ENCODE data around the gene NMU.
"Not testable (repeated sequence)": the region's sequence is repeated elsewhere in the genome, so short reads cannot be mapped to it uniquely, and the experiment has no call there.

The NMU gene

DNA sequence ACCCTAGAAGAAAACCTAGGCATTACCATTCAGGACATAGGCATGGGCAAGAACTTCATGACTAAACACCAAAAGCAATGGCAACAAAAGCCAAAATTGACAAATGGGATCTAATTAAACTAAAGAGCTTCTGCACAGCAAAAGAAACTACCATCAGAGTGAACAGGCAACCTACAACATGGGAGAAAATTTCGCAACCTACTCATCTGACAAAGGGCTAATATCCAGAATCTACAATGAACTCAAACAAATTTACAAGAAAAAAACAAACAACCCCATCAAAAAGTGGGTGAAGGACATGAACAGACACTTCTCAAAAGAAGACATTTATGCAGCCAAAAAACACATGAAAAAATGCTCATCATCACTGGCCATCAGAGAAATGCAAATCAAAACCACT is 12.0 kb downstream of the NMU start:
- DNase-seq (ENCODE audit: low spot score): not testable (repeated sequence)

- DNase-seq (ENCODE audit: low spot score): no peak
Observed at GRCh38 chr4:55618546-55619143, 17.5 kb downstream of the NMU start.

DNA sequence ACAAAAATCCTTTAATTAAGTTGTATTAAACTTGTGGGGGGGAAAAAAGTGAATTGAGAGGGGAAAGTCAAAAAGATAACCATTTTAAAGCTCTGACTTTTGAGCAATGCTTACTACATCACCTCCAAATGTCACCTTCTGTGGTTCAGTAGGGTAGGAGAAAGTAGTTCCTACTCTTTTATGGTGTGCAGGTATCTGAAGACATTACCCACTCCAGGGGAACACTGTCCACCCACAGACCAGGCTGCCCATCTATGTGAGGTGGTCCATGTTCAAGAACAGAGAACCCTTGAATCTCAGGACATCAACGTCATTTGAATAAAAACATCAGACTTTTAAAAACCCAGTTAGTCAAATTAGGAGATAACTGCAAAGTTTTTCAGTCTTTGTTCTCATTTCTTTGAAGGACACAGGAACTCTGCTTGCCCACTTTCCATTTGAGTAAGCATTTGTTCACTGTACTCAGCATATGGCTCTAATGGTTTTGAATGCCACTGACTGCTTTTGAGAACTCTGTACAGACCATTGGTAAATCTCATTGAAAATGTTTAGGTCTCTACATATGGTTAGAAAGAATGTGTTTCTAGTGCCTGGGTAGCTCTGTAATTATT is 18.4 kb downstream of the NMU start:
- no peak for DNase-seq (ENCODE audit: low spot score)

DNA sequence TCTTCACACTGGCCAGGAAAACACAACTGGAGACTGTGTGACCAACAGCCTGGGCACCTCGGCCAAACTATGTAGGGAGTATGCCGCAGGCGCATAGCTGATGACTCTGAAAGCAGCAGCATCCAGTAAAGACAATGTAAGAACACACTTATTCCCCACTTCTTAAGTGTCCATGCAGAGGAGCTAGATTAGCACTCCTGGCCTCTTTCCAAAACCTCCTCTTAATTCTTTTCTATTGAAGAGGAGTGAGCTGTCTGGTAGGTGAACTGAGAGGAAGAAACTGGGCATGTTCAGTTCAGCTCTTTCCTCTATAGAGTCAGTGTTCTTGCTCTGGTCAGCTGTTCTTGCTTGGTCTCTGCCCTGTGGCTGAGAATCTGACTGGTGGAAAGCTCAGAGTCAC is 21.1 kb downstream of the NMU start:
- DNase-seq (ENCODE audit: low spot score): no peak

- no peak for DNase-seq (ENCODE audit: low spot score)
Observed at GRCh38 chr4:55613621-55614020, 22.5 kb downstream of the NMU start.

DNA sequence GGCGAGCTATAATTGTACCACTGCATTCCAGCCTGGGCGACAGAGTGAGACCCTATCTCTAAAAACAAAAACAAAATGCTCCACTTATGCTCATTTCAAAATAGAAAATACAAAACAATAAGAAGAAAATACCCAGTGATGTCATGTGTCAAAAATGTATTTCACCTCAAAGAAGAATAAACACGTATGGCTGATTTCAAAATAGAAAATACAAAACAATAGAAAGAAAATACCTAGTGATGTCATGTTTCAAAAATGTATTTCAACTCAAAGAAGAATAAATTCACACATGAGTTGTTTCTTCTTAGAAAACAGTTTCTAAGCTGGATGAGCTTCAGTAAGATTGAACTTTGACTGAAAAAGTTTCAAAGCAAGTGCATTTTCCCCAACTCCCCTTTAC is 23.8 kb downstream of the NMU start:
- DNase-seq (ENCODE audit: low spot score): no peak

DNA sequence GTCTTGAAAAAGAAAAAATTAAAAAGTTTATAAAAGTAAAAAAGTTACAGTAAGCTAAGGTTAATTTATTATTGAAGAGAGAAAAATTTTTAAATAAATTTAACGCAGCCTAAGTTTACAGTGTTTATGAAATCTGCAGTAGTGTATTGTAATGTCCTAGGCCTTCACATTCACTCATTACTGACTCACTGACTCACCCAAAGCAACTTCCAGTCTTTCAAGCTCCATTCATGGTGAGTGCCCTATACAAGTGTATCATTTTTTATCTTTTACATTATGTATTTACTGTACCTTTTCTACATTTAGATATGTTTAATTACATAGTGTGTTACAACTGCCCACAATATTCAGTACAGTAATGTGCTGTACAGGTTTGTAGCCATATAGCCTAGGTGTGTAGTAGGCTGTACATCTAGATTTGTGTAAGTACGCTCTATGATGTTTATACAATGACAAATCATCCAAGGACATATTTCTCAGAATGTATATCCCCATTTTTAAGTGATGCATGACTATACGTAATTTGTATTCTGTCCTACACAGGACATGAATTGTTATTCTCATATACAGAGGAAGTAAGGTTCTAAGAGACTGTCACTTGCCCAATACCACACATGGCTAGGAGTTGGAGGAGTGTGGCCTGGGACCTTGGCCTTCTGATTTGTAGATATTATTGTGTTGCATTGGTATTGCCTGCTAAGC is 24.6 kb downstream of the NMU start:
- no peak for DNase-seq (ENCODE audit: low spot score)

DNA sequence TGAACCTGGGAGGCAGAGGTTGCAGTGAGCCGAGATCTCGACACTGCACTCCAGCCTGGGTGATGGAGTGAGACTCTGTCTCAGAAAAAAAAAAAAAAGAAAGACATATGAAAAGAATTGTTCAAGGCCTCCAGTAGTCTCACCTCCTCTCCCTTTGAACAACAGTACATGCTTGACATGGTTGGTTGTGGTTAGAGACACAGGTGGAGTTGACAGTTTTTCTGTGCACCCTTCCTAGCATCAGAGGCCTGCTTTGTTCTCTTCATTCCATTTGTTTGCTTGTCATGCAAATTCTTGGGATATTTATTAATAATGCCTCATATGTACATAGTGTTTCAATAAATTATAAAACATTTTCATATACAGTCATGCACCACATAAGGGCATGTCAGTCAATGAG is 25.7 kb downstream of the NMU start:
- DNase-seq (ENCODE audit: low spot score): no peak

GRCh38 chr4:55609393-55609866 is 26.7 kb downstream of the NMU start:
- DNase-seq (ENCODE audit: low spot score): no peak

GRCh38 chr4:55608591-55608990 is 27.5 kb downstream of the NMU start:
- DNase-seq (ENCODE audit: low spot score): no peak

DNA sequence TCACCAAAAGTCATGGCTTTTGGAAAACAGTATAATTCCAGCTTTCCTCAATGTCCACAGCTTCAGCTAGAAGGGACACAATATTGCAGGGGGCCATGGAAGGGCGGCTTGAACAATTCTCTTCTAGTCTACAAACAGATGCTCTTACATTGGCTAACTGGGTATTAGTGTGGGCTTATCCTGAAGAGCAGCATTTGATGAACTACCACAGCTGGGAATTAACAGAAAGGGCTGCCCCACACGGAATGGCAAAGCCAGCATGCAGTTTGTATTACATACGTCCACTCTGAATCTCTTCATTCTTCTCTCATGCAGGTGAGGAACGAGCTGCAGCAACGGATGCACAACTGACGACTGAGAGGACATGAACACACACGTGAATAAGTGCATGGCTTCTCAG is 31.1 kb downstream of the NMU start:
- DNase-seq (ENCODE audit: low spot score): no peak

DNA sequence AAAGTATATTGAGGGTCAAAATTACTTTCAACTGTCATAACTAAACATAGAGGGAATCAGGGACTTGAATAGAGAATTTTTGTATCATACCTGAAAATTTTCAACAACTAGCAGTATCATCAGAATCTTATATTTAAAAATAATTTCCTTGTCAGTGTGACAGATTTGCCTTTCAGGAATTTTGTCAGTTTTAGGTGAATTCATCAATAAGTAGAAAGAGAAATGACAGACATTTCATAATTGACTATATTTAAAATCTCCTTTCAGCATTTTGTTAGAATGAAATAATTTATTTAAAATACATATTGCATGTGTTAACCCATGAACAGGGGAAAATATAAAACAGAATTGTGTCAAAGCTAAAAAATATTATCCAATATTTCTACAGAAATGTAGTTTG is 35.5 kb downstream of the NMU start:
- no peak for DNase-seq (ENCODE audit: low spot score)

DNA sequence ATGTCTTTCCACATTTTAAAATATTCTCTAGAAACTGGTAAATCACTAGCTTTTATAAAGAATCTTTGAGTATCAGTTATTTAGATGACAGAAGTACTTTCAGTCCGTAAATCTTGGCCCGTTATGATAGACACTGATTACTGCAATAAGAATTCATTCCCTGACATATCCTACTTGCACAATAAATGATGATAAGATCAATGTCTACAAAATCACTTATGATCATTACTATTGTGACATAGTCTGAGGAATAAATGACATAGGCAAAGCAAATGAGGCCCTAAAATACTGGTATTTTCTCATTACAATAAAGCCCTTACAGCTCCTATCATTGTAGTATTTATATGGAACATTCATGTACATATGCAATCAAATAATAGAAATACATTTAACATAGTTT is 37.5 kb downstream of the NMU start:
- DNase-seq (ENCODE audit: low spot score): no peak

DNA sequence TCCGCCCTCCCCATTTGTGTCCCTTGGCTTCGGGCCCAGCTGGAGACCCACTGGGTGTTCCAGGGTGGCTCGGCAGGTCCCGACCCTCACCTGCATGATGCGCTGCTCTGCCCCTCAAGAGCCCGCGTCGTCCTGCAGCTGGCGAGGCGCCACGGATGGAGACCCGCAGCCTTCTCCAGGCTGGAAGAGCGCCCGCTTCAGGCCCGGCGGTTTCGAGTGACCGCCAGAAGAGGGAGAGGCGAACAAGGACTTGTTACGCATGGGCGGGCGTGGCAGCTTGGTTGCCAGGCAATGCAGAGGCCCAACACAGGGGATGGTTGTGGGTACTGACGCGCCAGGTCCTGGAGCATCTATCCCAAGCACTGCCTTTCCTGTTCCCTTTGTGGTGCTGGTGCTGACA is 44.1 kb downstream of the NMU start, which contains the start of gene PDCL2:
Gene PDCL2, minus strand, starts transcription at position 232 of the 400 bp plus-strand sequence. Its CDS starts 136 bp downstream, at position 96.
- no peak for DNase-seq (ENCODE audit: low spot score)

DNA sequence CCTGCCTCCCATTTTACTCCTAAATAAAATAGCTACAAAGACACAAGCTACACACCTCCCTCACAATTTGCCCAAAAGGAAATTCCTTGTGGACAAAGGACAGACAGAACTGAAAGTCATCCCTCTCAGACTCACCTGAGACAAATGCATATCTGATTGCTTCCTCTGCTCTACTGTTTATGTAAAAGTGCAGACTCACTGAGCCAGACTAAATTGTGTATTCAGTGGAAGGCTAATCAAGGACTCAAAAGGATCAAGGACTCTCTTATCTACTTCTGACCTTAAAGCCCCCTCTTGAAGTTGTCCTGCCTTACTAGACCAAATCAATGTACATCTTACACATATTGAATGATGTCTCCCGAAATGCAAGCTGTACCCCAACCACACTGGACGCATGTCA is 47.9 kb downstream of the NMU start:
- DNase-seq (ENCODE audit: low spot score): no peak

DNA sequence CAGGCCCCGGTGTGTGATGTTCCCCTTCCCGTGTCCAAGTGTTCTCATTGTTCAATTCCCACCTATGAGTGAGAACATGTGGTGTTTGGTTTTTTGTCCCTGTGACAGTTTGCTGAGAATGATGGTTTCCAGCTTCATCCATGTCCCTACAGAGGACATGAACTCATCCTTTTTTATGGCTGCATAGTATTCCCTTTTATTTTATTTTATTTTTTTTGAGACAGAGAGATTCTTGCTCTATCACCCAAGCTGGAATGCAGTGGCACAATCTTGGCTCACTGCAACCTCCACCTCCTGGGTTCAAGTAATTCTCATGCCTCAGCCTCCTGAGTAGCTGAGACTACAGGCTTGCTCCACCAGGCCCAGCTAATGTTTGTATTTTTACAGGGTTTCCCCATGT is 53.3 kb downstream of the NMU start:
- DNase-seq (ENCODE audit: low spot score): not testable (repeated sequence)

DNA sequence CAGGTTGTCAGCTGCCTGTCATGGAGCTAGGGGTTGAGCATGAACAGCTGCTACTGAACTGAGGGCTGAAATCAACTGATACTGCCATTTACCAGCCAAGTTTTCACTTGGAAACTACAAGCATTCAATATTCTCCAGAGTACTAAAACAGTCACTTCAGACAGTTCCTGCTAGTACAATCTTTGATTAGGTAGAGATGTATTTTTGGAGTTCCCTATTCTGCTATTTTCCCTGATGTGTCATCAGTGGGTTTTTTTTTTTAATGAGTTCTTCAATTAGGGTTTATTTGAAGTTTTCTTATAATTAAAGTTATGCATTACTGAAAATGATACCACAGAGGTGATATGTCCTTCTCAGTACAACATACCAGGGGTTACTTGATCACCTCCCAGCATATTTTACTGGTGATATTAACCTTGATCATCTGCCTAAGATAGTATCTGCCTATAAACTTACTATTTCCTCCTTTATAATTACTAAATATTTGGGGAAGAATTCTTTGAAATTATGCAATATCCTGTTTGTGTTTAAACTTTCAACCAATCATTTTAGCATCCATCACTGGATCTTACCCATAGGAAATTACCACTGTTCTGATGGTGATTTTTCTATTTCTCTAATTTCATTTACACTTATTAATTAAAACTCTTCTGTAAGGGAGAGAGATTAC is 57.6 kb downstream of the NMU start:
- DNase-seq (ENCODE audit: low spot score): no peak

DNA sequence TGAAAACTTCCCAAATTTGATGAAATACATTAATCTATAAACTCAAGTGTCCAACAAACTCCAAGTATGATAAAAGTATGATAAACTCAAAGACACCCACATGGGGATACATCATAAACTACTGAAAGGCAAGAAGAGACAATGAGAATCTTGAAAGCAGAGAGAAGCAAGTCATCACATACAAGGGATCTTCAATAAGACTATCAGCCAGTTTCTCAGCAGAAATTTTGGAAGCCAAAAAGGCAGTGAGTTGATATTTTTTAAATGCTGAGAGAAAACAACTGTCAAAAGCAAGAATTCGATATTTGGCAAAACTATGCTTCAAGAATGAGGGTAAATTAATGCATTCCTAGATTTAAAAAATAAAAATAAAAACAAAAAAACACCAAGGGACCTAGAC is 60.6 kb downstream of the NMU start:
- no peak for DNase-seq (ENCODE audit: low spot score)

GRCh38 chr4:55574252-55574651 is 61.8 kb downstream of the NMU start:
- no peak for DNase-seq (ENCODE audit: low spot score)

DNA sequence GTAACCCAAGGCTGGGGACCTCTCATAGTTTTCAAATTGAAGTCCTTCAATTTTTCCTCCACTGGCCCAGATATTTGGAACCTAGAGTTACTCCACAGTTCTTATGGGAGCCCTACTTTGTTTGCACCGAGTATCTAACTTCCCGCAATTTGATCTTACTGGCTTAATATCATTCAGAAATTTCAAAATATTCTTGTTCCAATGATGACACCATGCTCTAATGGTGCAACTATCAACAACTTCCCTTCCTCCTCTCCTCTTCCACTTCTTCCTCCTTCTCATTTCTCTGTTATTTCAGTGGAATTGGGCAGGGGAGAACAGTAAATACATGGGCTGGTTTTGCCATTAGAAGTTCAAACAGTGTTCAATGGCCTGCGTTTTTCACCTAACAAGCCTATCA is 64.3 kb downstream of the NMU start:
- DNase-seq (ENCODE audit: low spot score): no peak

GRCh38 chr4:55568905-55569504 is 67.1 kb downstream of the NMU start:
- no peak for DNase-seq (ENCODE audit: low spot score)

GRCh38 chr4:55561889-55562288 is 74.2 kb downstream of the NMU start:
- DNase-seq (ENCODE audit: low spot score): no peak

- no peak for DNase-seq (ENCODE audit: low spot score)
Observed at GRCh38 chr4:55560096-55560495, 76.0 kb downstream of the NMU start.

All from hematopoietic multipotent progenitor cell treated with erythropoietin and hydrocortisone succinate and interleukin-3 and kit ligand, for 17 days (in vitro differentiated cells).